Measurements from ENCODE around the gene PRKAG1.

DNA sequence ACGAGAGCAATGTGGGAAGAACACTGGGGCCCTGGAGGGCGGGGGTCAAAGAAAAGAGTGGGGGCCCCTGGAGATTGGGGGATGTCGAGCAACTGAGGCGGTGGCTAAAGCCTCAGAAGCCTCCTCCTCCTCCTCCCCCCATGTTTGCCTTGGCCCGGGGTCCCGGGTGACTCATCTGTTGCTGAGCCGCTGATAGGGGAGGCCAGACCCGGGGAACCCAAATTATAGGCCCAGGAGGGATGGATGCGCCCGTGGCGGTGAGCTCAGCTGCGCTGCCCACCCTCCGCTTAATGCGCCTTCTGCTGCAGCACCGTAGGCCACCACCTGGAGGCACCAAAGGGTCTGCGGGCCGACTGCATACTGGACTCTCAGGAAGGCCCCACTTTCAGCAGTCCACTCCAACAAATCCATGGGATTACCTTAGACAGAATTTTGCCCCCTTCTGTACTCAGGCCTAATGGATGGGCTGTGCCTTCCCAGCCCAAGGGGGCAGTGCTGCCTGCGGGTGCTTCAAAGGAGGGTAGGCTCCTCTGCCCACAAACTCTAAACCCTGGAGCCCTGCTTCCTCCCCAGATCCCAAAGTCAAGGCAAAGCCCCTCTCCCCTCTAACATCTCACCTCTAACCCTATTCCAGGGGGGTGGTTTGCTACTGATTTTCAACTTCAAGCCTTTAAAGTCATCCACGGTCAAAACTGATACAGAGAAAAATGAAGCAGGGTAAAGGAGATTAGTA lies 44.5 kb downstream of the PRKAG1 start:
- TF ChIP-seq EZH2 (IDR thresholded peaks at IDR 0.05; ENCODE audit: borderline replicate concordance, low read length): no peak
- TF ChIP-seq, protein P1, sequence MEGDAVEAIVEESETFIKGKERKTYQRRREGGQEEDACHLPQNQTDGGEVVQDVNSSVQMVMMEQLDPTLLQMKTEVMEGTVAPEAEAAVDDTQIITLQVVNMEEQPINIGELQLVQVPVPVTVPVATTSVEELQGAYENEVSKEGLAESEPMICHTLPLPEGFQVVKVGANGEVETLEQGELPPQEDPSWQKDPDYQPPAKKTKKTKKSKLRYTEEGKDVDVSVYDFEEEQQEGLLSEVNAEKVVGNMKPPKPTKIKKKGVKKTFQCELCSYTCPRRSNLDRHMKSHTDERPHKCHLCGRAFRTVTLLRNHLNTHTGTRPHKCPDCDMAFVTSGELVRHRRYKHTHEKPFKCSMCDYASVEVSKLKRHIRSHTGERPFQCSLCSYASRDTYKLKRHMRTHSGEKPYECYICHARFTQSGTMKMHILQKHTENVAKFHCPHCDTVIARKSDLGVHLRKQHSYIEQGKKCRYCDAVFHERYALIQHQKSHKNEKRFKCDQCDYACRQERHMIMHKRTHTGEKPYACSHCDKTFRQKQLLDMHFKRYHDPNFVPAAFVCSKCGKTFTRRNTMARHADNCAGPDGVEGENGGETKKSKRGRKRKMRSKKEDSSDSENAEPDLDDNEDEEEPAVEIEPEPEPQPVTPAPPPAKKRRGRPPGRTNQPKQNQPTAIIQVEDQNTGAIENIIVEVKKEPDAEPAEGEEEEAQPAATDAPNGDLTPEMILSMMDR (IDR thresholded peaks at IDR 0.05; ENCODE audit: low read length): peak; percentile 58
